Motor neuron (in vitro differentiated cells): ENCODE data around the gene PTBP3. TPM values are rescaled to one million over a fixed set of nuclear protein-coding genes. Genes with fewer than 3 reads are reported as not detected.
A peak's percentile ranks its signal among the peaks of the same experiment; 100 is the strongest.

Source experiments
- ATAC-seq, 8 experiments: fragments of 200-7000 bp; cut with Tn5 transposase; replicated peaks in 6 of 8; 2 replicates each; pipeline ENCODE4 v1.8.0; 2021; ENCODE audit warnings: mild to moderate bottlenecking in 8 of 8, moderate library complexity in 8 of 8
- H3K27ac ChIP-seq, 2 donors: fragments of 250-450 bp; sonication (Bioruptor Pico); 2 replicates each; pipeline ENCODE4 v1.9.0; 2021; ENCODE audit warnings: antibody characterized with exemption in 2 of 2, mild to moderate bottlenecking in 2 of 2, moderate library complexity in 1 of 2
- H3K4me1 ChIP-seq, 2 donors: fragments of 250-450 bp; sonication (Bioruptor Pico); replicated peaks in 1 of 2; 2 replicates each; pipeline ENCODE4 v1.6.1; 2021; ENCODE audit warnings: antibody characterized with exemption in 2 of 2, mild to moderate bottlenecking in 2 of 2, moderate library complexity in 1 of 2
- H3K4me3 ChIP-seq, 5 donors: fragments of 250-450 bp; sonication (Bioruptor Pico); 2 replicates each; pipeline ENCODE4 v1.9.0; 2021; ENCODE audit warnings: antibody characterized with exemption in 5 of 5, mild to moderate bottlenecking in 5 of 5, moderate library complexity in 4 of 5
- WGBS, 10 experiments: fragments of 450-650 bp; shearing (Covaris generic); methylation state at CpG; one replicate each; pipeline ENCODE4 v1.0.0; 2022; 5-methylcytosine and 5-hydroxymethylcytosine counted together
- in situ Hi-C, 9 experiments: fragments of 400-800 bp; cut with MboI; loops; one replicate each; pipeline ENCODE4 v1.15.0; 2021; ENCODE audit warnings: low sequenced_read_pairs in 9 of 9, low pct_unique_long_range_greater_than_20kb in 2 of 9; ENCODE audit not compliant: unreplicated experiment in 9 of 9
- total RNA-seq, 8 experiments: library from RNA; unstranded; fragments of 300-600 nt; gene quantifications; 2 replicates each; pipeline versions ENCODE4 v1.2.3 to v1.2.4, GENCODE V29; 2022

PTBP3 gene
- total RNA-seq, 8 experiments from 2014 or later, result 17.9 to 57.0 (median 26.1) TPM

DNA sequence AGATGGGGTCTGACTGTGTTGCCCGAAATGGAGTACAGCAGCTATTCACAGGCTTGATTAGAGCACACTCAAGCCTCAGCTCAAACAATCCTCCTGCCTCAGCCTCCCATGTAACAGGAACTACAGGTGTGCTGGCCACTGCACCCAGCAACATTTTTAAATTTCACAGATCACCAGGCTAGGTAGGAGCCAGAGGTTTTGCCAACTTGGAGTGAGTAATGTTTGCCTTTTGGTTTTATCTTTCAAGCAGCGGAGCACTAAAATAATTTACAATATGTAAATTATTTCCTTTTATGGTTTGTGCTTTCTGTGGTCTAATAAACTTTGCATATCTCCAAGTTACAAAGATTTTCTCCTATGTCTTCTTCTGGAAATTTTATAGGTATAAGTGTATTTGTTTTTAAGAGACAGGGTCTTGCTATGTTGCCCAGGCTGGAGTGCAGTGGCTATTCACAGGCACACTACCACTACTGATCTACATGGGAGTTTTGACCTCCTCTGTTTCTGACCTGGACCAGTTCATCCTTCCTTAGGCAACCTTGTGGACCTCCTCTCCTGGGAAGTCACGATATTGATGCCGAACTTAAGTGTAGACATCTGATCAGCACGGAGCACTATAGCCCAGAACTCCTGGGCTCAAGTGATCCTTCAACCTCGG, 91.1 kb downstream of the PTBP3 start:
- Histone ChIP-seq H3K4me1 (no peaks in the 10 kb centered on the region), H3K27ac (no peak overlapping the region), H3K4me3 (no peak overlapping the region)
- no peak for ATAC-seq
- WGBS, 10 experiments, result 80 to 100% (median 100%) methylated on average over 1 to 6 of the region's 6 CpGs; no CpG with 5 or more reads in 2 of the 10 experiments
- in situ Hi-C loops, result no loop called here

GRCh38 chr9:112241491-112241890, 91.9 kb downstream of the PTBP3 start:
- H3K4me1 ChIP-seq, result no peaks in the 10 kb centered on the region
- no peak for ATAC-seq
- no peak overlapping the region for H3K4me3 ChIP-seq
- in situ Hi-C loops, result no loop called here
- 27 to 100% (median 92%) methylated on average over 2 of the region's 2 CpGs; no CpG with 5 or more reads in 2 of the 10 experiments for WGBS, 10 experiments
- H3K27ac ChIP-seq, result no peak overlapping the region

DNA sequence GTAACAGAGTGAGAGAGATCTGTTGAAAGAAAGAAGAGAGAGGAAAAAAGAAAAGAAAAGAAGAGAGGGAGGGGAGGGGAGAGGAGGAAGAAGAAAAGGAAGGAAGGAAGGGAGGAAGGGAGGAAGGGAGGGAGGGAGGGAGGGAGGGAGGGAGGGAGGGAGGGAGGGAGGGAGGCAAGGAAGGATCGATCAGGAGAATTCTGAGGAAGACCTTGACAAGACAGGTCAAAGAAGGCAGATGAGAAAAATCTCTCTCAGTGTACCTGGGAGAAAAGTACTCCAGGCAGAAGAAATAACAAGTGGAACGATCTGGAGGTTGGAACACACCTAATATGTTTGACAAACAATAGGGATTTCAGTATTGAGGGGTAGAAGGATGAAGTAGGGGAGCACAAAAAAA, 93.7 kb downstream of the PTBP3 start:
- Histone ChIP-seq H3K27ac (no peak overlapping the region), H3K4me1 (no peaks in the 10 kb centered on the region), H3K4me3 (no peak overlapping the region)
- no peak for ATAC-seq
- WGBS, 10 experiments, result 71 to 100% (median 90%) methylated on average over 1 of the region's 2 CpGs; no CpG with 5 or more reads in 5 of the 10 experiments
- in situ Hi-C loops, result no loop called here

DNA sequence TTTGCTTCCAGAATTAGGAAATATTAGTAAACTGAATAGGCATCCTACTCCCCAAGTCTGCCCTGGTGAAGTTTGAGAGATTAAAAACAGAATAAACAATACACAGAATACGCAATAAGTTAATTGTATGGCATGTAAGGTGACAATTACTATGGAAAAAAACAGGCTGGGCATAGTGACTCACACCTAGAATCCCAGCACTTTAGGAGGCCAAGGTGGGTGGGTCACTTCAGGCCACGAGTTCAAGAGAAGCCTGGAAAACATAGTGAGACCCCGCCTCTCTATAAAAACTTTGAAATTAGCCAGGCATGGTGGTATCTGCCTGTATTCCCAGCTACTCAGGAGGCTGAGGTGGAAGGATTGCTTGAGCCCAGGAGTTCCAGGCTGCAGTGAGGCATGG, 94.1 kb downstream of the PTBP3 start:
- WGBS, 10 experiments, result 31 to 90% (median 50%) methylated on average over 1 to 3 of the region's 3 CpGs; no CpG with 5 or more reads in 1 of the 10 experiments
- Histone ChIP-seq H3K27ac (no peak overlapping the region), H3K4me3 (no peak overlapping the region), H3K4me1 (no peaks in the 10 kb centered on the region)
- ATAC-seq, result peak in 1 of 8 experiments; percentile 48
- in situ Hi-C loops, result no loop called here

GRCh38 chr9:112234779-112235178, 98.6 kb downstream of the PTBP3 start:
- in situ Hi-C loops, result no loop called here
- no peak for ATAC-seq
- WGBS, 10 experiments, result 71 to 100% (median 83%) methylated on average over 2 to 4 of the region's 4 CpGs; no CpG with 5 or more reads in 1 of the 10 experiments
- no peaks in the 10 kb centered on the region for H3K4me1 ChIP-seq
- no peak overlapping the region for H3K4me3 ChIP-seq
- H3K27ac ChIP-seq, result no peak overlapping the region

- Histone ChIP-seq H3K4me3 (no peak overlapping the region), H3K27ac (no peak overlapping the region), H3K4me1 (no peaks in the 10 kb centered on the region)
- in situ Hi-C loops, result no loop called here
- 80 to 100% (median 100%) methylated on average over 1 of the region's 1 CpG; no CpG with 5 or more reads in 5 of the 10 experiments for WGBS, 10 experiments
- no peak for ATAC-seq
Observed at GRCh38 chr9:112233769-112234168, 99.7 kb downstream of the PTBP3 start.

DNA sequence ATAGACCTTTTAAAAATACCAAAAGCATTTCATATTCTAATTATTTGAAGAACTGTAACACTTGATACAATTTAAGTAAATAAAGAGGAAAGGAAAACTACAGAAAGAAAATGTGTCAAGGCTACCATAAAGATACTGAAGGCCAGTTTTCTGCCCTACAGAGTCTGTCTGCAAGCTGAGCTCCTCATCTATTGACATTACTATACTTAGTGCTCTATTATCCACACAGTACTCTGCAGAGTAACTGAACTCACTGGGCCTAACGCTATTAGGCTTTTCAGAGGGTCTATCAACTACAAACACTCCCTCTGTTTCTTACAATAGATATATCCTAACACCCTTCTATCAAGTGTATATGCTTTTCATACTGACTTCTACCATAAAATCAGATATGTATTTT, 101.2 kb downstream of the PTBP3 start:
- Histone ChIP-seq H3K27ac (no peak overlapping the region), H3K4me1 (no peaks in the 10 kb centered on the region), H3K4me3 (no peak overlapping the region)
- in situ Hi-C loops, result no loop called here
- ATAC-seq, result peak in 1 of 8 experiments; percentile 22
- 80 to 100% (median 93%) methylated on average over 1 of the region's 1 CpG; no CpG with 5 or more reads in 4 of the 10 experiments for WGBS, 10 experiments

DNA sequence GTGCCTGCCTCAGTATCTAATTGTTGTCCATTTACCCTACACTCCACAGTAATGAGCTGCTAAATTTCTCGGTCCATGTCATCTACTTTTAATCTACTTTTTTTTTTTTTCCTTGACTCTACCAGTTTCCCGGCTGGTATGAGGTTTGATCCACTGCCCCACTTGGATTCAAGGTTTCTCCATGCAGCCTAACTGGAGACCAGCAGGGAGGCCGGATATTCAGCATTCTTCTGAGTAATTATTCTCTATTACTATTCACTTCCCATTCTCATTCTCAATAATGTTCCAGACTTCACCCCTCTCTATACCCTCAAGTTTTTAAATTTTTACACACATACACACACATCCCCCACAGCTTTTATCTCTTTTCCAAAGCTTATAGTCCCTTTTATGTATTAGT, 107.3 kb downstream of the PTBP3 start:
- no peak overlapping the region for H3K4me3 ChIP-seq
- WGBS, 10 experiments, result 88 to 100% (median 96%) methylated on average over 2 to 3 of the region's 3 CpGs; no CpG with 5 or more reads in 1 of the 10 experiments
- no peaks in the 10 kb centered on the region for H3K4me1 ChIP-seq
- no peak overlapping the region for H3K27ac ChIP-seq
- in situ Hi-C loops, result no loop called here
- ATAC-seq, result no peak

DNA sequence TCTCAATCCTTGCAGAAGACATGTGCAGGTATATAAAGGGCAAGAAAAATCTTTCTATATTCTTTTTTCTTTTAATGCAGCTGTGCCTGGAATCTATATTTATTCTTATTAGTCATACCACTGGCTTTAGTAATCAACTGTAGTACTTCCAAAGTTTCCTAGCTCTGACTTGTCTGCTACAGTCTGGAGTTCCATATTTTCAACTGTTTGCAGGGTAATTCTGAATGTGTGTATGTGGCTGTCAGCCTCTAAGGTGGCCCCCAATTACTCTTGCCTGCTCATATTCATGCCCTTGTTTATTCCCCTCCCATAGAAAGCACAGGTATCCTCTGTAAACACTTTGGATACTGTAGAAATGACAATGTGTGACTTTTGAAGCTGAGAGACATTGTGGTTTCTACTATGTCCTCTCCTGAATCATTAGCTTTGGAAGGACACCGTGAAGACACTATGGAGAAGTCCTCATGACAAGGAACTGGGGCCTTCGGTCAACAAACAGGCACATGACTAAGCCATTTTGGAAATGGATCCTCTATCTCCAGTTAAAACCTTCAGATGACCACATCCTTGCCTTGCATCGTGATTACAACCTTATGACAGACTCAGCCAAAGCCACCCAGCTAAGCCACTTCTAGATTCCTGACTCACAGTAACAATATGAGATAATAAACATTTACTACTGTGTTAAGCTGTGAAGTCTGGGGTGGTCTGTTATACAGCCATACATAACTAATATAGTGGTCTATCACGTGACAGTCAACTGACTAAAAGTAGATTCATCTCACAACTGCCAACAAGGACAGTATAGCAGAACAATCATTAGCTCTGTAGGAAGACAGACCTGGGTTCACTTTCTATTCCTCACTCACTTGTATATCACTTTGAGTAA, 108.8 kb downstream of the PTBP3 start:
- no peak overlapping the region for H3K27ac ChIP-seq
- H3K4me1 ChIP-seq, result peaks cover 9 to 10% of the 10 kb centered on the region in 2 donors
- ATAC-seq, result peak in 2 of 8 experiments; percentile 21 to 52
- no peak overlapping the region for H3K4me3 ChIP-seq
- 39 to 100% (median 93%) methylated on average over 1 to 4 of the region's 4 CpGs; no CpG with 5 or more reads in 1 of the 10 experiments for WGBS, 10 experiments
- in situ Hi-C loops, result loop anchor here in 1 of 9 experiments (25.0 kb wide), 1 partner anchor 112 kb away; no protein-coding TSS in a partner anchor

GRCh38 chr9:112218908-112219307, 114.5 kb downstream of the PTBP3 start:
- no peak overlapping the region for H3K27ac ChIP-seq
- 74 to 100% (median 93%) methylated on average over 2 to 3 of the region's 3 CpGs; no CpG with 5 or more reads in 1 of the 10 experiments for WGBS, 10 experiments
- in situ Hi-C loops, result loop anchor here in 1 of 9 experiments (25.0 kb wide), 1 partner anchor 107 kb away; no protein-coding TSS in a partner anchor
- H3K4me3 ChIP-seq, result no peak overlapping the region
- H3K4me1 ChIP-seq, result peaks cover 10 to 13% of the 10 kb centered on the region in 2 donors
- ATAC-seq, result no peak

GRCh38 chr9:112212926-112213325, 120.5 kb downstream of the PTBP3 start:
- whole genome bisulfite sequencing, 10 experiments, result 80 to 100% (median 91%) methylated on average over 1 to 2 of the region's 2 CpGs; no CpG with 5 or more reads in 2 of the 10 experiments
- no peak overlapping the region for H3K4me3 ChIP-seq
- H3K4me1 ChIP-seq, result no peaks in the 10 kb centered on the region
- in situ Hi-C loops, result loop anchor here in 1 of 9 experiments (25.0 kb wide), 1 partner anchor 101 kb away; no protein-coding TSS in a partner anchor
- H3K27ac ChIP-seq, result no peak overlapping the region
- ATAC-seq, result no peak

DNA sequence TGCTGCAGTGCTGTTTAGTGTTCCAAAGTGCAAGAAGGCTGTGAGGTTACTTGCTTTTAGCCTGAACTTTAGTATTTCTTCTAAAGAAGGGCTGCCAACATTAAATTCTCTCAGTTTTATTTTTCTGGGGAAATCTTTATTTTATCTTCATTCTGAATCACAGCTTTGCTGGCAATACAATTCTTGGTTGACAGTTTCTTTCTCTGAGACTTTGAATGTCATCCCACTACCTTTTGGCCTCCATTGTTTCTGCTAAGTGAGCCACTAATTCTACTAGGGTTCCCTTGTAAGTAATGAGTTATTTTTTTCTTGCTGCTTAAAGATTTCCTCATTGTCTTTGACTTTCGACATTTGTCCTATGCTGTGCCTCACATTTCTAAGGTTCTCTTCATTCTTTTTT, 126.0 kb downstream of the PTBP3 start:
- no peak for ATAC-seq
- H3K27ac ChIP-seq, result no peak overlapping the region
- in situ Hi-C loops, result loop anchor here in 1 of 9 experiments (25.0 kb wide), 1 partner anchor 95 kb away; no protein-coding TSS in a partner anchor
- WGBS, 10 experiments, result 88 to 100% (median 100%) methylated on average over 1 of the region's 1 CpG; no CpG with 5 or more reads in 1 of the 10 experiments
- H3K4me1 ChIP-seq, result no peaks in the 10 kb centered on the region
- no peak overlapping the region for H3K4me3 ChIP-seq

GRCh38 chr9:112203536-112203935, 129.9 kb downstream of the PTBP3 start:
- no peak overlapping the region for H3K4me3 ChIP-seq
- 0 to 100% (median 75%) methylated on average over 1 to 2 of the region's 2 CpGs; no CpG with 5 or more reads in 3 of the 10 experiments for WGBS, 10 experiments
- H3K4me1 ChIP-seq, result no peaks in the 10 kb centered on the region
- in situ Hi-C loops, result loop anchor here in 1 of 9 experiments (25.0 kb wide), 1 partner anchor 91 kb away; no protein-coding TSS in a partner anchor
- H3K27ac ChIP-seq, result no peak overlapping the region
- ATAC-seq, result no peak
